Pancreas (tissue), 10 donors: ENCODE results near the gene KRT37. TPM values are rescaled to one million over a fixed set of nuclear protein-coding genes. Genes with fewer than 3 reads are reported as not detected.

Experiments
- ATAC-seq, 4 donors: fragments of 200-7000 bp; cut with Tn5 transposase; one replicate each; pipeline versions ENCODE4 v1.8.0 to v1.9.1; 2020; ENCODE audit warnings: mild to moderate bottlenecking in 4 of 4, moderate library complexity in 4 of 4
- DNase-seq, 6 donors: peaks; one replicate each; pipeline ENCODE4 v3.0.0-alpha.2; 2020
- FAIRE-seq: peaks from 2 replicates; lab custom pipeline; 2012; peaks lifted over from hg19 to GRCh38; lab: Jason Lieb, UNC
- H3K27ac ChIP-seq, 4 donors: fragments of 200-600 bp; sonication (generic); 1 replicate in 3 of 4; 2 replicates in 1 of 4; pipeline versions ENCODE4 v1.5.0 to v1.8.0; 2020
- H3K27me3 ChIP-seq, 4 donors: fragments of 200-600 bp; one replicate each; pipeline ENCODE4 v1.8.0; 2021
- H3K36me3 ChIP-seq, 3 donors: fragments of 200-600 bp; sonication (generic) in 1 of 3; one replicate each; pipeline versions ENCODE4 v1.5.0 to v1.8.0; 2020 to 2021
- H3K4me1 ChIP-seq, 3 donors: fragments of 200-600 bp; one replicate each; pipeline ENCODE4 v1.8.0; 2021
- H3K4me3 ChIP-seq, 4 donors: fragments of 200-600 bp; sonication (generic) in 2 of 4; one replicate each; pipeline versions ENCODE4 v1.5.0 to v1.8.0; 2020 to 2021
- H3K9me3 ChIP-seq, 4 donors: fragments of 200-600 bp; one replicate each; pipeline ENCODE4 v1.8.0; 2021
- WGBS, 2 donors: extraction: QIAGEN DNeasy Blood & Tissue Kit; methylation state at CpG; one replicate each; pipeline ENCODE4 v1.1.7; 2013; 5-methylcytosine and 5-hydroxymethylcytosine counted together
- intact Hi-C, 3 donors: fragments of 100-400 bp; cut with DNase I; formaldehyde crosslinking; loops; one replicate each; pipeline versions ENCODE4 v1.11.1 to v1.14.2; 2022
- polyA plus RNA-seq, 2 donors: library from polyadenylated mRNA; stranded (reverse); fragments of 200-250 nt; gene quantifications; one replicate each; pipeline ENCODE4 v1.2.3, GENCODE V29; 2013
- total RNA-seq, 6 donors: library from RNA; stranded (reverse); fragmentation: NEBNext Ultra II Directional in 4 of 6; extraction: Animal tissue kit (Norgen Biotek cat#: 25700) in 4 of 6; gene quantifications; one replicate each; pipeline versions ENCODE4 v1.2.1 to v1.2.4, GENCODE V29; 2021 to 2023
- TF ChIP-seq, protein P1 (sequence below), 4 donors: fragments of 200-600 bp; sonication (generic) in 3 of 4; IDR thresholded peaks; one replicate each; pipeline versions ENCODE4 v1.5.0 to v1.8.0; 2021; ENCODE audit warnings: antibody characterized with exemption in 4 of 4
- donor health status: healthy with polysubstance abuse.
- donor health status: DM: no; HTN: no; CAD: no; lungs with moderate emphysema.
- donor health status: DM: no; HTN: no; CAD: no.
- donor health status: control.
- donor health status: control.
- donor health status: Bipolar disorder and iron deficiency.
- donor health status: DM: yes; HTN: yes; CAD: no.
- donor health status: DM: no; HTN: no; CAD: no.
- donor health status: DM: no; HTN: no; CAD: no.
- donor health status: DM: yes; HTN: yes; CAD: no.

The KRT37 gene
- total and polyA plus RNA-seq, 8 donors, result not detected

- Histone ChIP-seq H3K27me3 (no peaks in the 10 kb centered on the region), H3K4me3 (no peak within 1 kb of the TSS), H3K36me3 (no peaks in the 10 kb centered on the region), H3K27ac (no peak within 1 kb of the TSS), H3K4me1 (no peaks in the 10 kb centered on the region), H3K9me3 (no peaks in the 10 kb centered on the region)
- no peak for ATAC-seq
- TF ChIP-seq, protein P1, sequence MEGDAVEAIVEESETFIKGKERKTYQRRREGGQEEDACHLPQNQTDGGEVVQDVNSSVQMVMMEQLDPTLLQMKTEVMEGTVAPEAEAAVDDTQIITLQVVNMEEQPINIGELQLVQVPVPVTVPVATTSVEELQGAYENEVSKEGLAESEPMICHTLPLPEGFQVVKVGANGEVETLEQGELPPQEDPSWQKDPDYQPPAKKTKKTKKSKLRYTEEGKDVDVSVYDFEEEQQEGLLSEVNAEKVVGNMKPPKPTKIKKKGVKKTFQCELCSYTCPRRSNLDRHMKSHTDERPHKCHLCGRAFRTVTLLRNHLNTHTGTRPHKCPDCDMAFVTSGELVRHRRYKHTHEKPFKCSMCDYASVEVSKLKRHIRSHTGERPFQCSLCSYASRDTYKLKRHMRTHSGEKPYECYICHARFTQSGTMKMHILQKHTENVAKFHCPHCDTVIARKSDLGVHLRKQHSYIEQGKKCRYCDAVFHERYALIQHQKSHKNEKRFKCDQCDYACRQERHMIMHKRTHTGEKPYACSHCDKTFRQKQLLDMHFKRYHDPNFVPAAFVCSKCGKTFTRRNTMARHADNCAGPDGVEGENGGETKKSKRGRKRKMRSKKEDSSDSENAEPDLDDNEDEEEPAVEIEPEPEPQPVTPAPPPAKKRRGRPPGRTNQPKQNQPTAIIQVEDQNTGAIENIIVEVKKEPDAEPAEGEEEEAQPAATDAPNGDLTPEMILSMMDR (IDR thresholded peaks at IDR 0.05), result no peak
- FAIRE-seq, result no peak
- intact Hi-C loops, result no loop called here
- no peak for DNase-seq
- 79 to 89% methylated on average over 10 of the region's 10 CpGs for WGBS, 2 donors
Measured at GRCh38 chr17:41440531-41441033, 16.2 kb upstream of the KRT37 start, which contains the start of gene KRT38. Gene KRT38, minus strand, starts transcription at chr17:41440983. Its CDS starts 62 bp downstream, at chr17:41440921.

- TF ChIP-seq, protein P1 (IDR thresholded peaks at IDR 0.05), result no peak
- Histone ChIP-seq H3K36me3 (no peaks in the 10 kb centered on the region), H3K4me3 (no peak overlapping the region), H3K27me3 (no peaks in the 10 kb centered on the region), H3K9me3 (no peaks in the 10 kb centered on the region), H3K4me1 (no peaks in the 10 kb centered on the region), H3K27ac (no peak overlapping the region)
- ATAC-seq (no peak), DNase-seq (no peak), FAIRE-seq (no peak)
- intact Hi-C loops, result no loop called here
- 46 to 49% methylated on average over 5 of the region's 5 CpGs for WGBS, 2 donors
Measured at GRCh38 chr17:41439375-41439774, 15.0 kb upstream of the KRT37 start.

DNA sequence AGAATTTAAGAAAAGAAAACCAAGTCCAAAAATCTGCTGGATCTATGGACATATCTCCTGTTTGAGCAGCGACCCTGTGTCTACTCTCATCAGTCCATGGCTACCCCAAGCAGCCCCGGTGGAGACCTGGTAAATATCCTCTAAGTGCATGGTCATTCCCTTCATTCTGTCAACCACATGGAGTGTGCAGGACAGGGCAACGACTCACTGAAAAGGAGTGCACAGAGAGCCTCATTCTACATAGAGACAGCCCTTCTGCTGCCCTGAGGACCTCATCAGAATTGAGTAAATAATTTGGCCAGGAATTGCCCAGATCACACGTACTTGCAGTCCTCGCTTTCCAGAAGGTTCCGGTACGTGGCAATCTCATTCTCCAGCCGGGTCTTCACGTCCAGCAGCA is 13.4 kb upstream of the KRT37 start:
- Histone ChIP-seq H3K36me3 (no peaks in the 10 kb centered on the region), H3K4me1 (no peaks in the 10 kb centered on the region), H3K27ac (no peak overlapping the region), H3K27me3 (no peaks in the 10 kb centered on the region), H3K4me3 (no peak overlapping the region), H3K9me3 (no peaks in the 10 kb centered on the region)
- ATAC-seq, result no peak
- intact Hi-C loops, result no loop called here
- WGBS, 2 donors, result 72 to 78% methylated on average over 9 of the region's 9 CpGs
- TF ChIP-seq, protein P1 (IDR thresholded peaks at IDR 0.05), result no peak
- DNase-seq, result no peak
- no peak for FAIRE-seq

DNA sequence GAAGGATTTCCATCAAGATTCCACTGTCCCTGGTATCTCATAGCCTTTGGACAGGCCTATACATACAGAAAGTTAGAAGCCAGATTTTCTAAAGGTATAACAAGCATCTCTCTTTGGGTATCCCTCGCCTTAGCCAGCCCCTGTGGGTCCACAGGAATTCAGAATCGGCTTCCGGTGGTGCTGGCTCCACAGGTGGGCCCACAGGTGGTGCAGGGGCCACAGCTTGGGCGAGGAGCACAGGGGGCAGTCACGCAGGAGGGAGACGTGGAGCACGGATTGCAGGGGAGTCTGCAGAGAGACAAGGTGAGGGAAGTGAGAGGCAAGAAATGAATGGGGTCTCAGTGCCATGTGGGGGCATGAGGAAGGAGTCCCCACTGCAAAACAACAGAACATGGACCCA is 12.9 kb upstream of the KRT37 start:
- DNase-seq (no peak), FAIRE-seq (no peak), ATAC-seq (no peak)
- no peaks in the 10 kb centered on the region for H3K4me1 ChIP-seq
- no peaks in the 10 kb centered on the region for H3K36me3 ChIP-seq
- H3K27ac ChIP-seq, result no peak overlapping the region
- intact Hi-C loops, result no loop called here
- H3K27me3 ChIP-seq, result no peaks in the 10 kb centered on the region
- no peak overlapping the region for H3K4me3 ChIP-seq
- H3K9me3 ChIP-seq, result no peaks in the 10 kb centered on the region
- TF ChIP-seq, protein P1 (IDR thresholded peaks at IDR 0.05), result no peak
- 62 to 68% methylated on average over 7 of the region's 7 CpGs for WGBS, 2 donors

DNA sequence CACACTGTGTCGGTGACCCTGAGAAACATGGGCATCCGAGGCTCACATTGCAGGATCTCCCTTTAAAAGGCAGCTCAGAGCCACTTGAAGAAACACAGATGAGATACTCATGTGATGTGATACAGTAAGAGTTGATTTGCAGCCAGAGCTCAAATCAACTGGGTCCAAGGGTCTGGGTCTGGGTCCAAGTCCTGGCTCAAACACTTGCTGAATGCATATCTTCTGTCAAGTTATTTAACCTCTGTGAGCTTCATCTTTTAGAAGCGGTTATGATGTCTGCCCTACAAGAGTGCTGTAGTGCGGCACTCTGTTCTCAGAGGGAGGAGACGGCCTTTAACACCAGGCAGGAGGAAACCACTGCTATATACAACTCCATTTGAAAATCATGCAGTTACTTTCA is 10.0 kb upstream of the KRT37 start:
- Histone ChIP-seq H3K4me1 (no peaks in the 10 kb centered on the region), H3K27me3 (no peaks in the 10 kb centered on the region), H3K27ac (no peak overlapping the region), H3K4me3 (no peak overlapping the region), H3K9me3 (no peaks in the 10 kb centered on the region), H3K36me3 (no peaks in the 10 kb centered on the region)
- TF ChIP-seq, protein P1 (IDR thresholded peaks at IDR 0.05), result no peak
- ATAC-seq (no peak), FAIRE-seq (no peak), DNase-seq (no peak)
- intact Hi-C loops, result no loop called here
- 61 to 63% methylated on average over 5 of the region's 5 CpGs for WGBS, 2 donors
